PC-3 (cell line): Measurements from ENCODE around the gene RPL32. TPM values are rescaled to one million over a fixed set of nuclear protein-coding genes. Genes with fewer than 3 reads are reported as not detected.

ENCODE experiments used
- ATAC-seq: fragments of 200-7000 bp; cut with Tn5 transposase; 2 replicates; pipeline ENCODE4 v1.9.1; 2020; ENCODE audit warnings: mild to moderate bottlenecking, moderate library complexity
- BruUV-seq: library from RNA; stranded (reverse); fragments of 400-500 nt; replicated peaks from 2 replicates; lab custom pipeline; 2021; lab: Mats Ljungman, UMichigan
- CTCF ChIA-PET: fragments of 300-600 bp; sonication (Branson Sonifier 250); formaldehyde crosslinking; loops from one replicate; lab custom pipeline; 2022; ENCODE audit warnings: antibody characterized with exemption; lab: Charles Lee
- POLR2A ChIA-PET: fragments of 300-600 bp; sonication (Branson Sonifier 250); formaldehyde crosslinking; loops from one replicate; lab custom pipeline; 2022; ENCODE audit warnings: antibody characterized with exemption; ENCODE audit not compliant: unreplicated experiment; lab: Charles Lee
- DNase-seq: peaks from one replicate; pipeline ENCODE4 v3.0.0-alpha.2; 2015
- H2AFZ ChIP-seq: fragments of 300-600 bp; sonication (generic); 2 replicates; pipeline ENCODE4 v1.6.0; 2016; ENCODE audit warnings: antibody characterized with exemption, low read length
- H3F3A ChIP-seq: fragments of 300-600 bp; sonication (generic); one replicate; pipeline ENCODE4 v1.6.0; 2017; ENCODE audit warnings: antibody characterized with exemption, low read length, control low read depth, mild to moderate bottlenecking; ENCODE audit not compliant: unreplicated experiment
- H3K27ac ChIP-seq: fragments of 300-600 bp; sonication (generic); 2 replicates; pipeline ENCODE4 v1.5.1; 2016; ENCODE audit warnings: mild to moderate bottlenecking, low read length
- H3K27me3 ChIP-seq: fragments of 300-600 bp; sonication (generic); 2 replicates; pipeline ENCODE4 v1.6.1; 2016; ENCODE audit warnings: low read length, mixed read lengths
- H3K36me3 ChIP-seq: fragments of 300-600 bp; sonication (generic); 2 replicates; pipeline ENCODE4 v1.6.1; 2016; ENCODE audit warnings: low read depth, mixed run types, low read length, mixed read lengths
- H3K4me1 ChIP-seq: fragments of 300-600 bp; sonication (generic); 2 replicates; pipeline ENCODE4 v1.5.1; 2016; ENCODE audit warnings: low read length; ENCODE audit not compliant: insufficient read depth
- H3K4me2 ChIP-seq: fragments of 300-600 bp; sonication (generic); 2 replicates; pipeline ENCODE4 v1.6.0; 2016; ENCODE audit warnings: low read length
- H3K4me3 ChIP-seq: fragments of 300-600 bp; sonication (generic); 2 replicates; pipeline ENCODE4 v1.5.1; 2016; ENCODE audit warnings: mild to moderate bottlenecking, low read length, mixed read lengths
- H3K79me2 ChIP-seq: fragments of 300-600 bp; sonication (generic); 2 replicates; pipeline ENCODE4 v1.6.1; 2017; ENCODE audit warnings: low read length, mixed read lengths
- H3K9ac ChIP-seq: fragments of 300-600 bp; sonication (generic); 2 replicates; pipeline ENCODE4 v1.6.0; 2016; ENCODE audit warnings: mild to moderate bottlenecking, low read length
- H3K9me2 ChIP-seq: fragments of 300-600 bp; sonication (generic); replicated peaks from 2 replicates; pipeline ENCODE4 v1.6.1; 2016; ENCODE audit warnings: mixed run types, low read length, mixed read lengths
- H3K9me3 ChIP-seq: fragments of 300-600 bp; sonication (generic); 2 replicates; pipeline ENCODE4 v1.6.1; 2016; ENCODE audit warnings: low read length, mixed read lengths
- H4K20me1 ChIP-seq: fragments of 300-600 bp; sonication (generic); 2 replicates; pipeline ENCODE4 v1.6.1; 2016; ENCODE audit warnings: low read length, mixed read lengths
- CTCF ChIP-seq: fragments of 300-600 bp; sonication (generic); conservative IDR thresholded peaks from 2 replicates; pipeline ENCODE4 v1.5.1; 2017; ENCODE audit warnings: antibody characterized with exemption, low read depth, mild to moderate bottlenecking, low read length
- EZH2 ChIP-seq: fragments of 300-600 bp; sonication (generic); IDR thresholded peaks from one replicate; pipeline ENCODE4 v1.6.1; 2017; ENCODE audit warnings: antibody characterized with exemption, mild to moderate bottlenecking, low read length; ENCODE audit not compliant: unreplicated experiment
- EZH2phosphoT487 ChIP-seq: fragments of 300-600 bp; sonication (generic); IDR thresholded peaks from 2 replicates; pipeline ENCODE4 v1.6.1; 2018; ENCODE audit warnings: mild to moderate bottlenecking, antibody characterized with exemption, low read length, borderline replicate concordance
- intact Hi-C: fragments of 100-400 bp; cut with micrococcal nuclease; formaldehyde crosslinking; loops from 2 replicates; pipeline ENCODE4 v1.9.0; 2023
- total RNA-seq: library from RNA; depleted of rRNA; stranded (reverse); fragments of >200 nt; gene quantifications from 2 replicates; pipeline ENCODE4 v1.2.3, GENCODE V29; 2014

RPL32 gene
- total RNA-seq, 1 experiment from 2014 or later: 2,663 TPM

- intact Hi-C loops: no loop called here
- peak overlapping the region; percentile 70 for H3K4me3 ChIP-seq
- no peak for ATAC-seq
Observed at GRCh38 chr3:12809435-12809834, 31.9 kb downstream of the RPL32 start.

GRCh38 chr3:12809001-12809400, 32.4 kb downstream of the RPL32 start:
- no peaks in the 10 kb centered on the region for H3K27me3 ChIP-seq
- H3K79me2 ChIP-seq: no peaks in the 10 kb centered on the region
- no peak overlapping the region for H3K27ac ChIP-seq
- no peak overlapping the region for H3K4me2 ChIP-seq
- H3K9me2 ChIP-seq: no peaks in the 10 kb centered on the region
- H3K9ac ChIP-seq: no peak overlapping the region
- no peak for DNase-seq
- H2AFZ ChIP-seq: no peak overlapping the region
- intact Hi-C loops: no loop called here
- ATAC-seq: no peak
- no peak overlapping the region for H3K4me3 ChIP-seq
- ChIA-PET POLR2A (no interaction called here), CTCF (no interaction called here)
- no peaks in the 10 kb centered on the region for H3K9me3 ChIP-seq
- TF ChIP-seq CTCF: no peak
- TF ChIP-seq EZH2phosphoT487: no peak
- no peak for TF ChIP-seq EZH2
- BruUV-seq: no TSS peak
- no peaks in the 10 kb centered on the region for H4K20me1 ChIP-seq
- H3F3A ChIP-seq: no peaks in the 10 kb centered on the region
- no peaks in the 10 kb centered on the region for H3K36me3 ChIP-seq
- H3K4me1 ChIP-seq: peaks cover 5% of the 10 kb centered on the region; the same call in 1 of the 2 replicates

More at GRCh38 chr3:12809435-12809834, 31.9 kb downstream of the RPL32 start:
- Histone ChIP-seq H3K27ac (no peak overlapping the region), H4K20me1 (no peaks in the 10 kb centered on the region), H3K36me3 (no peaks in the 10 kb centered on the region), H3K9me2 (no peaks in the 10 kb centered on the region), H3K4me1 (peaks cover 5% of the 10 kb centered on the region; the same call in 1 of the 2 replicates), H3K9me3 (no peaks in the 10 kb centered on the region), H3K79me2 (no peaks in the 10 kb centered on the region), H3K4me2 (peak overlapping the region; percentile 78), H3F3A (no peaks in the 10 kb centered on the region), H3K27me3 (no peaks in the 10 kb centered on the region), H2AFZ (peak overlapping the region; percentile 77), H3K9ac (peak overlapping the region; percentile 36; the same call in 1 of the 2 replicates)
- ChIA-PET POLR2A (no interaction called here), CTCF (interaction anchor here (0.6 to 1.9 kb wide), 4 partner anchors 21 to 104 kb away, joined by 3 to 10 read pairs (median 6); no protein-coding TSS in a partner anchor)
- no peak for TF ChIP-seq CTCF
- no peak for TF ChIP-seq EZH2
- TF ChIP-seq EZH2phosphoT487: no peak
- no TSS peak for BruUV-seq
- DNase-seq: no peak

GRCh38 chr3:12808587-12808986, 32.8 kb downstream of the RPL32 start:
- Histone ChIP-seq H3K4me3 (no peak overlapping the region), H3K9me3 (no peaks in the 10 kb centered on the region), H3K27ac (no peak overlapping the region), H3K36me3 (no peaks in the 10 kb centered on the region), H3K9ac (no peak overlapping the region), H3F3A (no peaks in the 10 kb centered on the region), H3K9me2 (no peaks in the 10 kb centered on the region), H4K20me1 (no peaks in the 10 kb centered on the region), H3K4me1 (peaks cover 5% of the 10 kb centered on the region; the same call in 1 of the 2 replicates), H3K27me3 (no peaks in the 10 kb centered on the region), H3K79me2 (no peaks in the 10 kb centered on the region), H2AFZ (no peak overlapping the region), H3K4me2 (no peak overlapping the region)
- no peak for TF ChIP-seq EZH2
- no peak for TF ChIP-seq EZH2phosphoT487
- no peak for TF ChIP-seq CTCF
- intact Hi-C loops: no loop called here
- CTCF ChIA-PET: interaction anchor here (0.5 kb wide), 1 partner anchor 48 kb away, joined by 3 read pairs; no protein-coding TSS in a partner anchor
- DNase-seq (no peak), ATAC-seq (no peak)
- BruUV-seq: no TSS peak
- POLR2A ChIA-PET: no interaction called here
